H1 (cell line): ENCODE results near the gene FSTL4. TPM values are rescaled to one million over a fixed set of nuclear protein-coding genes. Genes with fewer than 3 reads are reported as not detected.

Experiments used
- CTCF ChIA-PET: fragments of 300-600 bp; sonication (Branson Sonifier 250); formaldehyde crosslinking; loops from one replicate; lab custom pipeline; 2021; ENCODE audit not compliant: partially characterized antibody; lab: Charles Lee
- POLR2A ChIA-PET: fragments of 300-600 bp; sonication (Branson Sonifier 250); formaldehyde crosslinking; loops from one replicate; lab custom pipeline; 2021; ENCODE audit warnings: inconsistent platforms; ENCODE audit not compliant: partially characterized antibody; lab: Charles Lee
- DNase-seq, 2 experiments: peaks; one replicate each; pipeline versions ENCODE4 v3.0.0 to v3.0.0-alpha.2; 2010 to 2022; ENCODE audit warnings: low spot score in 2 of 2, low read depth in 1 of 2, mixed read lengths in 1 of 2
- FAIRE-seq: peaks from 2 replicates; lab custom pipeline; 2011; peaks lifted over from hg19 to GRCh38; lab: Jason Lieb, UNC
- H2AFZ ChIP-seq: 2 replicates; pipeline ENCODE4 v1.8.1; 2012; ENCODE audit warnings: low read length, inconsistent platforms
- H2AK5ac ChIP-seq: 2 replicates; pipeline ENCODE4 v1.6.1; 2013; ENCODE audit warnings: low read depth, low read length
- H2BK120ac ChIP-seq: replicated peaks from 2 replicates; pipeline ENCODE3; 2013; ENCODE audit warnings: low read depth, low read length, inconsistent platforms
- H2BK12ac ChIP-seq: 2 replicates; pipeline ENCODE4 v1.6.1; 2013; ENCODE audit warnings: low read depth, low read length
- H2BK15ac ChIP-seq: 2 replicates; pipeline ENCODE4 v1.6.1; 2013; ENCODE audit warnings: low read length
- H2BK20ac ChIP-seq: 2 replicates; pipeline ENCODE4 v1.6.1; 2013; ENCODE audit warnings: low read length
- H2BK5ac ChIP-seq: 2 replicates; pipeline ENCODE4 v1.6.1; 2013; ENCODE audit warnings: low read depth, low read length
- H3K14ac ChIP-seq: 2 replicates; pipeline ENCODE4 v1.6.1; 2013; ENCODE audit warnings: inconsistent platforms; ENCODE audit not compliant: insufficient read length
- H3K18ac ChIP-seq: 2 replicates; pipeline ENCODE4 v1.6.1; 2013; ENCODE audit warnings: low read length; ENCODE audit errors: extremely low read depth
- H3K23ac ChIP-seq: 2 replicates; pipeline ENCODE4 v1.6.1; 2013; ENCODE audit warnings: inconsistent platforms; ENCODE audit not compliant: insufficient read length
- H3K23me2 ChIP-seq: 2 replicates; pipeline ENCODE4 v1.6.1; 2013; ENCODE audit warnings: low read depth, low read length
- H3K27ac ChIP-seq: 2 replicates; pipeline ENCODE4 v1.6.1; 2011; ENCODE audit warnings: low read depth, low read length, inconsistent platforms
- H3K27me3 ChIP-seq, 4 experiments: replicated peaks in 1 of 4; 1 replicate in 1 of 4; 2 replicates in 3 of 4; pipeline versions ENCODE4 v1.6.1 to v1.8.1; 2011 to 2013; ENCODE audit warnings: low read length in 3 of 4, mild to moderate bottlenecking in 3 of 4, inconsistent platforms in 2 of 4, mixed read lengths in 2 of 4, moderate library complexity in 1 of 4; ENCODE audit not compliant: control insufficient read depth in 3 of 4, insufficient read depth in 3 of 4; ENCODE audit errors: extremely low read depth in 1 of 4
- H3K36me3 ChIP-seq, 4 experiments: 2 replicates each; pipeline versions ENCODE4 v1.6.1 to v1.8.1; 2011 to 2013; ENCODE audit warnings: mild to moderate bottlenecking in 4 of 4, low read length in 3 of 4, moderate library complexity in 2 of 4, control low read depth in 1 of 4, inconsistent platforms in 1 of 4; ENCODE audit not compliant: insufficient read depth in 4 of 4, control insufficient read depth in 2 of 4
- H3K4ac ChIP-seq: replicated peaks from 2 replicates; pipeline ENCODE3; 2013; ENCODE audit warnings: low read length, low read depth, mixed read lengths, inconsistent platforms; ENCODE audit not compliant: insufficient read length
- H3K4me1 ChIP-seq, 4 experiments: replicated peaks in 1 of 4; 1 replicate in 1 of 4; 2 replicates in 3 of 4; pipeline versions ENCODE4 v1.6.1 to v1.8.1; 2011 to 2013; ENCODE audit warnings: low read length in 3 of 4, inconsistent platforms in 2 of 4, mixed read lengths in 1 of 4; ENCODE audit not compliant: insufficient read depth in 4 of 4, control insufficient read depth in 3 of 4
- H3K4me2 ChIP-seq, 2 experiments: 2 replicates each; pipeline versions ENCODE4 v1.6.1 to v1.8.1; 2011 to 2013; ENCODE audit warnings: low read depth in 2 of 2, low read length in 2 of 2, control low read depth in 1 of 2, inconsistent platforms in 1 of 2, mild to moderate bottlenecking in 1 of 2; ENCODE audit not compliant: insufficient read depth in 1 of 2
- H3K4me3 ChIP-seq, 4 experiments: fragments of 200-600, 300-600 bp in 1 of 4; sonication (generic), shearing (Covaris generic), sonication (Bioruptor Twin) in 1 of 4; 2 replicates each; pipeline versions ENCODE4 v1.5.1 to v1.8.1; 2011 to 2016; ENCODE audit warnings: low read length in 4 of 4, low read depth in 3 of 4, control low read depth in 2 of 4, inconsistent platforms in 2 of 4, mild to moderate bottlenecking in 2 of 4, mixed read lengths in 1 of 4, moderate library complexity in 1 of 4; ENCODE audit not compliant: insufficient read depth in 2 of 4; ENCODE audit errors: extremely low read depth in 1 of 4
- H3K56ac ChIP-seq: replicated peaks from 2 replicates; pipeline ENCODE3; 2013; ENCODE audit warnings: low read depth, mild to moderate bottlenecking, mixed read lengths, low read length, inconsistent platforms; ENCODE audit not compliant: insufficient read length
- H3K79me1 ChIP-seq: 2 replicates; pipeline ENCODE4 v1.6.1; 2013; ENCODE audit warnings: low read depth, low read length, control low read depth
- H3K79me2 ChIP-seq, 2 experiments: 2 replicates each; pipeline versions ENCODE4 v1.6.1 to v1.8.1; 2012 to 2013; ENCODE audit warnings: low read length in 2 of 2, mild to moderate bottlenecking in 2 of 2, inconsistent platforms in 1 of 2; ENCODE audit not compliant: insufficient read depth in 2 of 2, control insufficient read depth in 1 of 2
- H3K9ac ChIP-seq, 4 experiments: replicated peaks in 1 of 4; 1 replicate in 1 of 4; 2 replicates in 3 of 4; pipeline versions ENCODE4 v1.6.1 to v1.8.1; 2011 to 2013; ENCODE audit warnings: low read depth in 3 of 4, low read length in 3 of 4, control low read depth in 2 of 4, mild to moderate bottlenecking in 2 of 4, moderate library complexity in 2 of 4, inconsistent platforms in 1 of 4; ENCODE audit errors: extremely low read depth in 1 of 4
- H3K9me3 ChIP-seq, 2 experiments: 2 replicates each; pipeline versions ENCODE4 v1.6.1 to v1.8.1; 2012 to 2013; ENCODE audit warnings: mild to moderate bottlenecking in 2 of 2, moderate library complexity in 2 of 2, control low read depth in 1 of 2, inconsistent platforms in 1 of 2, low read depth in 1 of 2, low read length in 1 of 2, mixed read lengths in 1 of 2; ENCODE audit not compliant: insufficient read depth in 2 of 2
- H4K20me1 ChIP-seq, 2 experiments: replicated peaks in 1 of 2; 2 replicates each; pipeline versions ENCODE3 to v1.8.1; 2011 to 2013; ENCODE audit warnings: inconsistent platforms in 2 of 2, low read length in 2 of 2, mild to moderate bottlenecking in 1 of 2; ENCODE audit not compliant: insufficient read depth in 2 of 2, control insufficient read depth in 1 of 2
- H4K5ac ChIP-seq: 2 replicates; pipeline ENCODE4 v1.6.1; 2013; ENCODE audit warnings: low read length, low read depth, mixed read lengths, inconsistent platforms; ENCODE audit not compliant: insufficient read length
- H4K8ac ChIP-seq: 2 replicates; pipeline ENCODE4 v1.8.0; 2013; ENCODE audit warnings: mild to moderate bottlenecking, moderate library complexity, low read length, inconsistent platforms; ENCODE audit not compliant: insufficient read depth; ENCODE audit errors: extremely low read depth
- H4K91ac ChIP-seq: replicated peaks from 2 replicates; pipeline ENCODE3; 2013; ENCODE audit warnings: low read length, mixed read lengths, inconsistent platforms; ENCODE audit not compliant: insufficient read length
- ASH2L ChIP-seq: fragments of 200-600, 300-600 bp; sonication (generic); IDR thresholded peaks from one replicate; pipeline ENCODE4 v1.7.1; 2017; ENCODE audit warnings: low read length
- CTBP2 ChIP-seq: IDR thresholded peaks from 2 replicates; pipeline ENCODE4 v1.7.0; 2011; ENCODE audit warnings: borderline replicate concordance, mild to moderate bottlenecking, moderate library complexity, mixed read lengths, low read length; ENCODE audit not compliant: insufficient read depth, insufficient read length
- SP1 ChIP-seq: IDR thresholded peaks from 2 replicates; pipeline ENCODE4 v1.6.1; 2011; ENCODE audit warnings: low read depth, low read length
- WGBS, 2 experiments: shearing (Covaris generic) in 1 of 2; methylation state at CpG; one replicate each; pipeline versions ENCODE4 v1.1.6 to v1.1.7; 2013 to 2015; ENCODE audit warnings: low lambda C conversion rate in 2 of 2, mixed read lengths in 2 of 2, inconsistent platforms in 1 of 2, low coverage in 1 of 2, missing lambda C conversion rate in 1 of 2; ENCODE audit not compliant: insufficient replicate concordance in 2 of 2, insufficient coverage in 1 of 2, insufficient read length in 1 of 2; ENCODE audit errors: extremely low coverage in 1 of 2, missing lambda C conversion rate in 1 of 2; 5-methylcytosine and 5-hydroxymethylcytosine counted together
- polyA plus RNA-seq, 7 experiments: library from polyadenylated mRNA; depleted of rRNA in 3 of 7; stranded (reverse) in 5 of 7; unstranded in 2 of 7; fragments of >200 nt in 5 of 7; fragments of 200-250 nt in 2 of 7; gene quantifications; 1 replicate in 5 of 7; 2 replicates in 1 of 7; 4 replicates in 1 of 7; pipeline versions ENCODE4 v1.2.1 to v1.2.3, GENCODE V29; 2011 to 2013; ENCODE audit warnings: missing spikeins in 2 of 7, mixed read lengths in 2 of 7
- total RNA-seq: library from RNA; stranded (reverse); fragmentation: NEBNext Ultra II Directional; extraction: Animal tissue kit (Norgen Biotek cat#: 25700); gene quantifications from 2 replicates; pipeline ENCODE4 v1.2.1, GENCODE V29; 2021

FSTL4 gene
- total and polyA plus RNA-seq, 2 of the 8 experiments (the other 6 are each of a cell fraction or from before 2014, with no cell fraction given): 3.1 to 4.1 TPM

DNA sequence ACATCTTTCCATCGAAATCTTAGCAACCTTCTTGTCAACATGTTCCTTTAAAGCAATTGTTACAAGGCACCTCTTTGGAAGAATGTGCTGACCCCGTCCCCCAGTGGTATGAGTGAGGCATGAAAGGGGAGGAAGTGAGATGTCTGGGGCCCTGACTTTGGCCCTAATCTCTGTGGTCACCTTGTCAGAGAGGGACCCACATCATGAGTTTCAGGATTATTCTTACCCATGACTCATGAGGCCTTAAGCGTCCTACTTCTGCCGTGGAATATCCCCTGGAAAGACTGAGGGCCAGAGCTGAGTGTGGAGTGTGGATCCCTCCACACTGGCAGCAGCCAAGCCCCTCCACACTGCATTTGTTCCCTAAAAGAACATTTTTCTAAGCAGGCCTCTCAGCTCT, 81.2 kb downstream of the FSTL4 start:
- ChIA-PET CTCF (interaction anchor here (0.6 to 2.4 kb wide), 5 partner anchors 22 to 338 kb away, joined by 3 to 8 read pairs (median 3); no protein-coding TSS in a partner anchor), POLR2A (no interaction called here)
- Histone ChIP-seq H2AK5ac (no peak overlapping the region), H4K8ac (no peak overlapping the region), H3K4me2 (no peak overlapping the region), H3K27me3 (no peaks in the 10 kb centered on the region), H3K9me3 (no peaks in the 10 kb centered on the region), H3K23ac (no peak overlapping the region), H2BK15ac (no peak overlapping the region), H4K91ac (no peak overlapping the region), H3K27ac (no peak overlapping the region), H4K20me1 (no peaks in the 10 kb centered on the region), H3K79me2 (no peaks in the 10 kb centered on the region), H3K79me1 (no peaks in the 10 kb centered on the region), H4K5ac (no peak overlapping the region)
- no peak for FAIRE-seq
- TF ChIP-seq SP1 (no peak), ASH2L (no peak), CTBP2 (no peak)
- TF ChIP-seq, all 59 proteins: peak for 0
- Histone ChIP-seq H3K9ac (no peak overlapping the region), H3K36me3 (no peaks in the 10 kb centered on the region), H2AFZ (no peak overlapping the region), H2BK12ac (no peak overlapping the region), H3K23me2 (no peaks in the 10 kb centered on the region), H3K4me3 (no peak overlapping the region), H2BK20ac (no peak overlapping the region), H2BK5ac (no peak overlapping the region), H3K4me1 (no peaks in the 10 kb centered on the region), H3K14ac (no peak overlapping the region), H3K56ac (no peak overlapping the region), H2BK120ac (no peak overlapping the region), H3K4ac (no peak overlapping the region), H3K18ac (no peak overlapping the region)
- 86% methylated on average over 4 of the region's 4 CpGs; no CpG with 5 or more reads in 1 of the 2 experiments for WGBS, 2 experiments
- no peak for DNase-seq
